A549 (cell line): ENCODE measurements around the gene ELOVL5. TPM values are rescaled to one million over a fixed set of nuclear protein-coding genes. Genes with fewer than 3 reads are reported as not detected.

Source experiments
- ATAC-seq, 2 experiments: fragments of 200-7000 bp in 1 of 2; fragments of >200 bp in 1 of 2; cut with Nextera tagmentation in 1 of 2; cut with Tn5 transposase in 1 of 2; 3 replicates each; pipeline versions ENCODE4 v1.8.0 to v1.9.1; 2018 to 2020; ENCODE audit warnings: mild to moderate bottlenecking in 1 of 2, moderate library complexity in 1 of 2
- CTCF ChIA-PET: fragments of 300-600 bp; sonication (Branson Sonifier 250); formaldehyde crosslinking; extraction: SDS; loops from one replicate; lab custom pipeline; 2021; ENCODE audit warnings: antibody characterized with exemption, inconsistent platforms; lab: Yijun Ruan, JAX
- POLR2A ChIA-PET: fragments of 350-600 bp; formaldehyde crosslinking; extraction: SDS; loops from one replicate; lab custom pipeline; 2021; ENCODE audit warnings: antibody characterized with exemption, inconsistent platforms; lab: Yijun Ruan, JAX
- DNase-seq, 2 experiments: peaks; one replicate each; pipeline versions ENCODE4 v3.0.0 to v3.0.0-alpha.2; 2011 to 2016; ENCODE audit warnings: low read depth in 1 of 2, low spot score in 1 of 2
- FAIRE-seq: peaks from 2 replicates; lab custom pipeline; 2011; peaks lifted over from hg19 to GRCh38; lab: Jason Lieb, UNC
- H3K27ac ChIP-seq, 2 experiments: fragments of >200 bp; sonication (Bioruptor Twin); formaldehyde crosslinking; 3 replicates each; pipeline ENCODE4 v1.5.1; 2016 to 2017
- H3K4me1 ChIP-seq: fragments of >200 bp; sonication (Bioruptor Twin); formaldehyde crosslinking; 3 replicates; pipeline ENCODE4 v1.6.1; 2016
- H3K4me2 ChIP-seq: fragments of >200 bp; sonication (Bioruptor Twin); formaldehyde crosslinking; 3 replicates; pipeline ENCODE4 v1.6.1; 2016
- H3K4me3 ChIP-seq: fragments of >200 bp; sonication (Bioruptor Twin); formaldehyde crosslinking; 3 replicates; pipeline ENCODE4 v1.5.1; 2016
- H3K9me3 ChIP-seq: fragments of >200 bp; sonication (Bioruptor Twin); formaldehyde crosslinking; 3 replicates; pipeline ENCODE4 v1.6.1; 2016
- CEBPB ChIP-seq, 2 experiments: fragments of >200 bp in 1 of 2; sonication (Bioruptor Twin) in 1 of 2; formaldehyde crosslinking in 1 of 2; IDR thresholded peaks; 2 replicates each; pipeline ENCODE4 v1.6.1; 2012 to 2016
- CTCF ChIP-seq: fragments of >200 bp; sonication (Bioruptor Twin); formaldehyde crosslinking; IDR thresholded peaks from 3 replicates; pipeline ENCODE4 v1.5.1; 2016
- EHF ChIP-seq: fragments of 250-450 bp; sonication (Bioruptor Pico); IDR thresholded peaks from 2 replicates; pipeline ENCODE4 v1.5.0; 2020; ENCODE audit warnings: mild to moderate bottlenecking
- FOXS1 ChIP-seq: fragments of 250-450 bp; sonication (Bioruptor Pico); IDR thresholded peaks from 2 replicates; pipeline ENCODE4 v1.5.0; 2020; ENCODE audit warnings: mild to moderate bottlenecking, moderate library complexity
- HEYL ChIP-seq: fragments of 250-450 bp; sonication (Bioruptor Pico); IDR thresholded peaks from 2 replicates; pipeline ENCODE4 v1.8.0; 2021; ENCODE audit warnings: mild to moderate bottlenecking, moderate library complexity
- KDM1A ChIP-seq: fragments of 200-600 bp; sonication (generic); IDR thresholded peaks from 2 replicates; pipeline ENCODE4 v1.6.1; 2016; ENCODE audit warnings: low read depth, mild to moderate bottlenecking
- MAFK ChIP-seq: fragments of 450-650 bp; IDR thresholded peaks from 2 replicates; pipeline ENCODE4 v1.6.1; 2014; ENCODE audit not compliant: partially characterized antibody
- MAZ ChIP-seq: fragments of 150-350 bp; IDR thresholded peaks from 2 replicates; pipeline ENCODE4 v1.6.1; 2014; ENCODE audit warnings: antibody characterized with exemption, low read depth, low read length, borderline replicate concordance
- MYC ChIP-seq: IDR thresholded peaks from 2 replicates; pipeline ENCODE4 v1.6.1; 2012; ENCODE audit warnings: mild to moderate bottlenecking, inconsistent platforms, low read length, improper control_type of control experiment, borderline replicate concordance
- NR3C1 ChIP-seq: fragments of >200 bp; sonication (Bioruptor Twin); formaldehyde crosslinking; IDR thresholded peaks from 3 replicates; pipeline ENCODE4 v1.6.1; 2017
- PBX3 ChIP-seq: IDR thresholded peaks from 2 replicates; pipeline ENCODE4 v1.6.1; 2012
- RAD21 ChIP-seq, 2 experiments: fragments of >200 bp in 1 of 2; sonication (Bioruptor Twin) in 1 of 2; formaldehyde crosslinking in 1 of 2; IDR thresholded peaks in 1 of 2; conservative IDR thresholded peaks in 1 of 2; 2 replicates in 1 of 2; 3 replicates in 1 of 2; pipeline ENCODE4 v1.6.1; 2012 to 2018; ENCODE audit warnings: inconsistent platforms in 1 of 2
- RCOR1 ChIP-seq: fragments of 150-350 bp; IDR thresholded peaks from 2 replicates; pipeline ENCODE4 v1.6.1; 2014; ENCODE audit warnings: antibody characterized with exemption, low read length, low read depth
- SMC3 ChIP-seq: fragments of >200 bp; sonication (Bioruptor Twin); formaldehyde crosslinking; IDR thresholded peaks from 3 replicates; pipeline ENCODE4 v1.6.1; 2018; ENCODE audit warnings: inconsistent platforms
- SREBF2 ChIP-seq: fragments of 450-650 bp; IDR thresholded peaks from 2 replicates; pipeline ENCODE4 v1.6.1; 2014; ENCODE audit warnings: mild to moderate bottlenecking, moderate library complexity
- TFCP2L1 ChIP-seq: fragments of 250-450 bp; sonication (Bioruptor Pico); IDR thresholded peaks from 2 replicates; pipeline ENCODE4 v1.5.0; 2021; ENCODE audit warnings: mild to moderate bottlenecking
- WGBS: methylation state at CpG from one replicate; pipeline ENCODE4 v1.1.6; 2017; ENCODE audit errors: missing lambda C conversion rate; 5-methylcytosine and 5-hydroxymethylcytosine counted together
- polyA plus RNA-seq, 4 experiments: library from polyadenylated mRNA; depleted of rRNA in 3 of 4; stranded (reverse); fragments of >200 nt; fragmentation: RNase III in 1 of 4; extraction: RNeasy Plus Mini Kit Qiagen cat#74134 plus additional on column Dnase treatment in 1 of 4; gene quantifications; 2 replicates in 3 of 4; 3 replicates in 1 of 4; pipeline ENCODE4 v1.2.3, GENCODE V29; 2011 to 2017
- TF ChIP-seq, protein P1 (sequence below): fragments of 150-350 bp; IDR thresholded peaks from 2 replicates; pipeline ENCODE4 v1.6.1; 2014; ENCODE audit warnings: low read depth, mild to moderate bottlenecking, low read length

The ELOVL5 gene
- polyA plus RNA-seq, 2 of the 4 experiments (the other 2 are of a cell fraction) = 90.9 to 95.4 TPM

GRCh38 chr6:53297004-53297403 lies 51.7 kb downstream of the ELOVL5 start (continued):
- no peak for TF ChIP-seq FOXS1

DNA sequence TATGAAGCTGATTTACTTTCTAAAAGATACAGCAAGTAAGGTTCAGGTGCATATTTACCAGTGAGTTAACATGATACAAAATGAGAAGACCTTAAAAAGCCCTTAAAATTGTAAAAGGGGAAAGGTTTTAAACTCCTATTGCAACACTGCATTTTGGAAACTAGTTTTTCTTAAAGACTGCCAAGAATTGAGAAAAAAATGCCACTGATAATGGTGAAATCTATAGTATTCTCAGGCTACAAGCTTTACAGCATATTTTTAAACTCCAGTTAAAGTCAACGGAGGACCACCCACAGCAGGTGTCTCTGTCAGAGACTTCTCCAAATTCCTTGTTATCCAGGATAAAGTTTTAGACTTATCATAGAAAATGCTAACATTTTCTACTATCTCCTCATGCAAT lies 53.6 kb downstream of the ELOVL5 start:
- ATAC-seq = no peak

DNA sequence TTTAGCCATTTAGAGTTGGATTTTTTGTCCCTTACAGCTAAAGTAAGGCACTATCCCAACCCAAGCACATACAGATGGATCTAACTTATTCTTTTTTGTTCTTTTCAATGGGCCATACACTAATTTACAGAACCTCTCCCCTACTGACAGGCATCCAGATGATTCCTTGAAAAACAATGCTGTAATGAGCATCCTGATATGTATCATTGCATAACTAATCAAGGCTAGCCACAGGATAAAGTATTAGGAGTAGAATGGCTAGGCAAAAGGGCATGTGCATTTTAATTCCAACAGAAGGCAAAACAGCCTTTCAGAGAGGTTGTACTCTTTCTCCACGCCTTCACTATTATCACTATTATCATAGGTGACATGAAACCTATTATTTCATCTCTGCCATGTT lies 54.1 kb downstream of the ELOVL5 start:
- 100% methylated on average over 1 of the region's 1 CpG for WGBS
- no peak for FAIRE-seq
- ATAC-seq = no peak
- CTCF ChIA-PET = interaction anchor here (0.7 to 1.3 kb wide), 6 partner anchors 15 to 148 kb away, joined by 3 to 7 read pairs (median 3); no protein-coding TSS in a partner anchor
- Histone ChIP-seq H3K4me2 (no peak overlapping the region), H3K9me3 (no peaks in the 10 kb centered on the region), H3K27ac (no peak overlapping the region), H3K4me3 (no peak overlapping the region), H3K4me1 (peaks cover 17% of the 10 kb centered on the region)
- DNase-seq = no peak
- TF ChIP-seq RCOR1 (no peak), MAZ (no peak), CTCF (no peak), HEYL (CRISPR knock-in tag) (no peak), NR3C1 (no peak), SREBF2 (no peak), MYC (no peak), MAFK (no peak), TFCP2L1 (CRISPR knock-in tag) (no peak)
- TF ChIP-seq, protein P1, sequence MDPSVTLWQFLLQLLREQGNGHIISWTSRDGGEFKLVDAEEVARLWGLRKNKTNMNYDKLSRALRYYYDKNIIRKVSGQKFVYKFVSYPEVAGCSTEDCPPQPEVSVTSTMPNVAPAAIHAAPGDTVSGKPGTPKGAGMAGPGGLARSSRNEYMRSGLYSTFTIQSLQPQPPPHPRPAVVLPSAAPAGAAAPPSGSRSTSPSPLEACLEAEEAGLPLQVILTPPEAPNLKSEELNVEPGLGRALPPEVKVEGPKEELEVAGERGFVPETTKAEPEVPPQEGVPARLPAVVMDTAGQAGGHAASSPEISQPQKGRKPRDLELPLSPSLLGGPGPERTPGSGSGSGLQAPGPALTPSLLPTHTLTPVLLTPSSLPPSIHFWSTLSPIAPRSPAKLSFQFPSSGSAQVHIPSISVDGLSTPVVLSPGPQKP = no peak
- POLR2A ChIA-PET = no interaction called here

More for the DNA sequence above, 53.6 kb downstream of the ELOVL5 start:
- ChIA-PET CTCF (interaction anchor here (1.0 to 1.3 kb wide), 2 partner anchors 14 to 21 kb away, joined by 3 to 7 read pairs; no protein-coding TSS in a partner anchor), POLR2A (no interaction called here)
- H3K4me2 ChIP-seq = no peak overlapping the region
- no peaks in the 10 kb centered on the region for H3K9me3 ChIP-seq
- 96% methylated on average over 1 of the region's 1 CpG for WGBS
- no peak overlapping the region for H3K27ac ChIP-seq
- H3K4me3 ChIP-seq = no peak overlapping the region
- DNase-seq (no peak), FAIRE-seq (no peak)
- TF ChIP-seq KDM1A = no peak
- no peak for TF ChIP-seq SMC3
- H3K4me1 ChIP-seq = peaks cover 20% of the 10 kb centered on the region

- DNase-seq (no peak), ATAC-seq (peak in 1 of 2 experiments; percentile 58; a peak in 2 of 6 replicates), FAIRE-seq (no peak)
- ChIA-PET CTCF (interaction anchor here (0.7 to 1.3 kb wide), 6 partner anchors 15 to 149 kb away, joined by 3 to 7 read pairs (median 3); no protein-coding TSS in a partner anchor), POLR2A (no interaction called here)
- no peaks in the 10 kb centered on the region for H3K9me3 ChIP-seq
- 0 out of 4 replicates have a peak, but pooled peaks of 1 of the 2 experiments have one; percentile 4 for TF ChIP-seq CEBPB (IDR thresholded peaks at IDR 0.05)
- no peak for TF ChIP-seq EHF (CRISPR knock-in tag)
- 0 out of 5 replicates have a peak, but pooled peaks have one; percentile 13 to 14 for TF ChIP-seq RAD21 (conservative IDR thresholded peaks at IDR 0.05 in 1 of 2, IDR thresholded peaks at IDR 0.05 in 1 of 2)
- TF ChIP-seq CTCF = peak; percentile 18; the same call in 1 of the 3 replicates
- no peak for TF ChIP-seq PBX3
- peaks cover 14% of the 10 kb centered on the region for H3K4me1 ChIP-seq
- no peak overlapping the region for H3K4me2 ChIP-seq
- no peak overlapping the region for H3K27ac ChIP-seq
- H3K4me3 ChIP-seq = no peak overlapping the region
- WGBS = 93% methylated on average over 3 of the region's 3 CpGs
These were observed 54.7 kb downstream of the ELOVL5 start for GRCh38 chr6:53294095-53294494.
